GM23248 (cell line): Measurements from ENCODE around the gene AGPAT3. TPM values are rescaled to one million over a fixed set of nuclear protein-coding genes. Genes with fewer than 3 reads are reported as not detected.
A peak's percentile ranks its signal among the peaks of the same experiment; 100 is the strongest.

ENCODE experiments used
- DNase-seq: peaks from one replicate; pipeline ENCODE4 v3.0.0-alpha.2; 2015
- H2AFZ ChIP-seq: fragments of 200-600 bp; sonication (generic); 2 replicates; pipeline ENCODE4 v1.6.1; 2016; ENCODE audit warnings: antibody characterized with exemption
- H3F3A ChIP-seq: fragments of 200-600 bp; sonication (generic); 2 replicates; pipeline ENCODE4 v1.6.1; 2016; ENCODE audit warnings: mild to moderate bottlenecking, antibody characterized with exemption, mixed run types; ENCODE audit not compliant: insufficient read depth
- H3K27ac ChIP-seq: fragments of 200-600 bp; sonication (generic); 2 replicates; pipeline ENCODE4 v1.5.1; 2016; ENCODE audit warnings: mild to moderate bottlenecking
- H3K27me3 ChIP-seq: fragments of 200-600 bp; sonication (generic); replicated peaks from 2 replicates; pipeline ENCODE4 v1.6.1; 2016; ENCODE audit warnings: mild to moderate bottlenecking; ENCODE audit not compliant: insufficient read depth
- H3K36me3 ChIP-seq: fragments of 200-600 bp; sonication (generic); 2 replicates; pipeline ENCODE4 v1.6.1; 2016; ENCODE audit warnings: low read depth, mild to moderate bottlenecking
- H3K4me1 ChIP-seq: fragments of 200-600 bp; sonication (generic); 2 replicates; pipeline ENCODE4 v1.6.1; 2016; ENCODE audit warnings: mild to moderate bottlenecking; ENCODE audit not compliant: insufficient read depth
- H3K4me2 ChIP-seq: fragments of 200-600 bp; sonication (generic); one replicate; pipeline ENCODE4 v1.6.1; 2016; ENCODE audit warnings: mild to moderate bottlenecking; ENCODE audit not compliant: unreplicated experiment
- H3K4me3 ChIP-seq: fragments of 200-600 bp; sonication (generic); 2 replicates; pipeline ENCODE4 v1.5.1; 2016; ENCODE audit warnings: mild to moderate bottlenecking
- H3K79me2 ChIP-seq: fragments of 200-600 bp; sonication (generic); 2 replicates; pipeline ENCODE4 v1.6.1; 2016; ENCODE audit warnings: mild to moderate bottlenecking; ENCODE audit not compliant: insufficient read depth
- H3K9ac ChIP-seq: fragments of 200-600 bp; sonication (generic); 2 replicates; pipeline ENCODE4 v1.6.1; 2016; ENCODE audit warnings: mild to moderate bottlenecking
- H3K9me2 ChIP-seq: fragments of 200-600 bp; sonication (generic); 2 replicates; pipeline ENCODE4 v1.6.1; 2016; ENCODE audit warnings: mixed run types, mild to moderate bottlenecking, moderate library complexity; ENCODE audit not compliant: insufficient read depth
- H3K9me3 ChIP-seq: fragments of 200-600 bp; sonication (generic); one replicate; pipeline ENCODE4 v1.6.1; 2017; ENCODE audit warnings: low read depth
- H4K20me1 ChIP-seq: fragments of 200-600 bp; sonication (generic); 2 replicates; pipeline ENCODE4 v1.6.0; 2016; ENCODE audit not compliant: insufficient read depth
- EZH2 ChIP-seq: fragments of 200-600 bp; sonication (generic); IDR thresholded peaks from 2 replicates; pipeline ENCODE4 v1.6.1; 2018; ENCODE audit warnings: antibody characterized with exemption, mild to moderate bottlenecking; ENCODE audit not compliant: insufficient read depth, poor library complexity, severe bottlenecking
- EZH2phosphoT487 ChIP-seq: fragments of 200-600 bp; sonication (generic); IDR thresholded peaks from 2 replicates; pipeline ENCODE4 v1.6.1; 2018; ENCODE audit warnings: antibody characterized with exemption, moderate library complexity, mild to moderate bottlenecking, low read depth; ENCODE audit not compliant: insufficient read depth
- WGBS, 2 experiments: methylation state at CpG; one replicate each; pipeline ENCODE4 v1.1.6; 2015 to 2017; ENCODE audit warnings: low lambda C conversion rate in 2 of 2, low coverage in 1 of 2; ENCODE audit errors: missing lambda C conversion rate in 2 of 2; 5-methylcytosine and 5-hydroxymethylcytosine counted together
- in situ Hi-C: fragments of 300-500 bp; cut with MboI; formaldehyde crosslinking; loops from 2 replicates; pipeline ENCODE4 v1.15.0; 2020
- polyA plus RNA-seq: library from polyadenylated mRNA; unstranded; fragments of >200 nt; fragmentation: Nextera tagmentation; extraction: Ambion mirVana; gene quantifications from 2 replicates; pipeline ENCODE4 v1.2.1, GENCODE V29; 2016
- total RNA-seq: library from RNA; depleted of rRNA; stranded (reverse); fragments of >200 nt; shearing (Covaris generic); gene quantifications from 2 replicates; pipeline ENCODE4 v1.2.3, GENCODE V29; 2014

Gene AGPAT3
- total and polyA plus RNA-seq, 2 experiments from 2014 or later, result 12.3 to 29.3 TPM

DNA sequence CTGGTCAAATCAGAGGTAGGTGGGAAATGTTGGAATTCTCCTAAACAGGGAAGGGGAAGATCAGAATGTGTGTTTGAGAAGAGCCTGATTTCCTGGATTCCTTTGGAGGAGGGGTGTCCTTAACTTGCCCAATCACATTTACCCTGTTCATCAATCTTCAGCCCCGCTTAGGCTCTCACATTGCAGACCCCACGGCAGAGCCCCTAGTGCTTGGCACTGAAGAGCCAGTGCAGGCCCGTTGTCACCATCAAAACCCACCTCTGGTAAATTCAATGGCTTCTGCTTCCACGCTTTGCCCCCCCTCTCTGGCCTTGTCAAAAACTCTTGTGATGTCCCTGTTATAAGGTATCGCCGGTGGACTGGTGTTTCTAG lies 2.3 kb downstream of the AGPAT3 start:
- no peak for TF ChIP-seq EZH2
- no peak for TF ChIP-seq EZH2phosphoT487
- Histone ChIP-seq H3K27me3 (peaks cover 4% of the 10 kb centered on the region; the same call in 1 of the 2 replicates), H3K79me2 (peaks cover 68% of the 10 kb centered on the region)

DNA sequence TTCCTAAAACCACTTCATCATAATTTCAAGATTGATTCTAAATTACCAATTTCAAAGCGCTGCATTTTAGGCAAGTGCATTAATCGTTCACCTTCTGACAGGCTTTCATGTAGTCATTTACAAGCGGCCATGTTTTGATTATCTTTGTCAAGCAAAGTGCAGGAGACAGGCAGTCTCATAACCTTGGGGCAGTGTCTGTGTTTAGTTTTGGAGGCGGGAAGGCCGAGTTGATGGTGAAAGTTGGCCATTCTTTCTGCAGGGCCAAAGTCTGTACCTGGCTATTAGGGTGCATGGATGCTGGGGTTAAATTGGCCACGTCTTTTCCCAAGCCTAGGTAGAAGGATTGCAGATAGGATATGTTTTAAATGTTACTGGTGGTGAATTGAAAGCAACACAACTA lies 2.9 kb downstream of the AGPAT3 start:
- H3F3A ChIP-seq, result 0 out of 2 replicates have a peak, but pooled peaks cover 6% of the 10 kb centered on the region
- in situ Hi-C loops, result loop anchor here (10.0 kb wide), 1 partner anchor 57 kb away; no protein-coding TSS in a partner anchor
- H3K36me3 ChIP-seq, result no peaks in the 10 kb centered on the region
- no peak overlapping the region for H3K9ac ChIP-seq
- H2AFZ ChIP-seq, result no peak overlapping the region
- no peak overlapping the region for H3K27ac ChIP-seq
- no peaks in the 10 kb centered on the region for H3K9me2 ChIP-seq
- peaks cover 4% of the 10 kb centered on the region; the same call in 1 of the 2 replicates for H3K27me3 ChIP-seq
- no peak overlapping the region for H3K4me3 ChIP-seq
- H4K20me1 ChIP-seq, result 0 out of 2 replicates have a peak, but pooled peaks cover 4% of the 10 kb centered on the region
- H3K4me1 ChIP-seq, result peaks cover 4% of the 10 kb centered on the region; the same call in 1 of the 2 replicates
- H3K79me2 ChIP-seq, result peaks cover 74% of the 10 kb centered on the region
- TF ChIP-seq EZH2 (no peak), EZH2phosphoT487 (no peak)
- no peak overlapping the region for H3K4me2 ChIP-seq
- no peaks in the 10 kb centered on the region for H3K9me3 ChIP-seq
- DNase-seq, result no peak
- WGBS, 2 experiments, result 97 to 99% methylated on average over 6 of the region's 6 CpGs

More for the DNA sequence above, 2.3 kb downstream of the AGPAT3 start:
- H3K4me3 ChIP-seq, result no peak overlapping the region
- 0 out of 2 replicates have a peak, but pooled peaks cover 4% of the 10 kb centered on the region for H4K20me1 ChIP-seq
- H3K9me2 ChIP-seq, result no peaks in the 10 kb centered on the region
- in situ Hi-C loops, result loop anchor here (10.0 kb wide), 1 partner anchor 57 kb away; no protein-coding TSS in a partner anchor
- 0 out of 2 replicates have a peak, but pooled peaks cover 6% of the 10 kb centered on the region for H3F3A ChIP-seq
- no peak overlapping the region for H3K4me2 ChIP-seq
- H3K9me3 ChIP-seq, result no peaks in the 10 kb centered on the region
- no peak overlapping the region for H3K27ac ChIP-seq
- peaks cover 4% of the 10 kb centered on the region; the same call in 1 of the 2 replicates for H3K4me1 ChIP-seq
- no peak overlapping the region for H2AFZ ChIP-seq
- WGBS, 2 experiments, result 79 to 87% methylated on average over 5 to 6 of the region's 6 CpGs
- H3K9ac ChIP-seq, result no peak overlapping the region
- no peak for DNase-seq
- H3K36me3 ChIP-seq, result no peaks in the 10 kb centered on the region

DNA sequence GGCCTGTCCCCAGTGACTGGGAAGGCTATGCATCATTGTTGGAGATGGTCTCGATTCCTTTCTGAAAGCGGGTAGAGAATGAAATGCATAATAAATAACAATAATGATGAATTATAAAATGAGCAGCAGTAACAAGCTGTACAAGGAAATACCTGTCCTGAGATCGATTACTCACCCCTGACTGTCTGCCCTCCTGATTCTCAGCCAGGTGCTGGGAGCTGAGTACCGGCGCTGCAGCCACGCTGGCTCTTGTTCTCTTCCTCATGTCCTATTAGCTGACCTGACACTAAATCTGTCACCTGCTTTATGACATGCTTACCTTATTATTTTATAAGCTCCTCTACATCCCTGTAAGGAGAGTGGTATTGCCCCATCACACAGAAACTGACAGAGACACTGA lies 3.4 kb downstream of the AGPAT3 start:
- no peak for DNase-seq
- peaks cover 4% of the 10 kb centered on the region; the same call in 1 of the 2 replicates for H3K4me1 ChIP-seq
- no peak overlapping the region for H3K27ac ChIP-seq
- H3K9ac ChIP-seq, result no peak overlapping the region
- 0 out of 2 replicates have a peak, but pooled peaks cover 3% of the 10 kb centered on the region for H3F3A ChIP-seq
- no peaks in the 10 kb centered on the region for H3K9me3 ChIP-seq
- no peak overlapping the region for H3K4me3 ChIP-seq
- no peak overlapping the region for H3K4me2 ChIP-seq
- 0 out of 2 replicates have a peak, but pooled peaks cover 1% of the 10 kb centered on the region for H3K27me3 ChIP-seq
- no peaks in the 10 kb centered on the region for H3K9me2 ChIP-seq
- H2AFZ ChIP-seq, result no peak overlapping the region
- peaks cover 79% of the 10 kb centered on the region for H3K79me2 ChIP-seq
- H4K20me1 ChIP-seq, result 0 out of 2 replicates have a peak, but pooled peaks cover 4% of the 10 kb centered on the region
- no peak for TF ChIP-seq EZH2
- no peak for TF ChIP-seq EZH2phosphoT487
- in situ Hi-C loops, result loop anchor here (10.0 kb wide), 1 partner anchor 56 kb away; no protein-coding TSS in a partner anchor
- WGBS, 2 experiments, result 95 to 99% methylated on average over 6 of the region's 6 CpGs
- H3K36me3 ChIP-seq, result no peaks in the 10 kb centered on the region

DNA sequence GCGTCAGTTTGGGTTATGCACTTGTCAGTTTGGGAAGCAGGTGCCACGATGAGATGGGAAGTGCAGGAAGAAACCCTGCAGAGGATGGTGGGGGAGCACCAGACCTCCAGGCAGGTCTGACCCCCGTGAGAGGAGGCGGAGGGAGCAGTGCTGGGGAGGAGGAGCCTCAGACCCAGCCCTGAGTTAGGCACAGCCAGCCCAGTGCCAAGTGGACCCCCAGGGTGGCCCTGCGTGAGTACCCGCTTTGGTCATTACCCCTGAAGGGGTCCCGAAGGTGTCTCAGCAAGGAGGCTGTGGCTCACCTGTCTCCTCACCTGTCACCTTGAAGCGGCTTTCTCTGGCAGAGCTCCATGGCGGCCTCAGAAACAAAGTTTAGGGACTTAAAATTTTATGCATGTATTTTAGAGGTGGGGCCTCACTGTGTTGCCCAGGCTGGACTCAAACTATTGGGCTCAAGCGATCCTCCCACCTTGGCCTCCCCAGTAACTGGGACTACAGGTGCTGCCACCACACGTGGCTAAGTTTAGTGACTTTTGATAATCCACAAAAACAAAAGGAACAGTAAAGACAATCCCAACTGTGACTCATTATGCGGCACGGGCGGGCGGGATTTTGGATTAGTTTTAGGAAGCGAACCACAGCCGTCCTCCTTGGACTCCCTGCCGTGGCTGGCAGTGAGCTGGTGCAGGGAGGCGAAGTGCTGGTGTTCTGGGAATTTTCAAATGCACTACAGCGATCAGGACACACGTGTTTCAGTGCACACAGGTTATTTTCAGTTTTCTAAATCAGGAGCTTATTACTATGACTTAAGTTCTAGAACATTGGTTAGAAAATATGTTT lies 4.7 kb downstream of the AGPAT3 start:
- H3K4me2 ChIP-seq, result no peak overlapping the region
- in situ Hi-C loops, result loop anchor here (10.0 kb wide), 1 partner anchor 55 kb away; no protein-coding TSS in a partner anchor
- H3K27ac ChIP-seq, result no peak overlapping the region
- H3K27me3 ChIP-seq, result no peaks in the 10 kb centered on the region
- H3K4me3 ChIP-seq, result no peak overlapping the region
- H3K9me3 ChIP-seq, result no peaks in the 10 kb centered on the region
- peaks cover 4% of the 10 kb centered on the region; the same call in 1 of the 2 replicates for H3K4me1 ChIP-seq
- WGBS, 2 experiments, result 55 to 56% methylated on average over 21 of the region's 21 CpGs
- no peak overlapping the region for H2AFZ ChIP-seq
- H3K9ac ChIP-seq, result no peak overlapping the region
- TF ChIP-seq EZH2 (no peak), EZH2phosphoT487 (no peak)
- no peaks in the 10 kb centered on the region for H3K36me3 ChIP-seq
- peaks cover 91% of the 10 kb centered on the region for H3K79me2 ChIP-seq
- H3K9me2 ChIP-seq, result no peaks in the 10 kb centered on the region
- H4K20me1 ChIP-seq, result 0 out of 2 replicates have a peak, but pooled peaks cover 4% of the 10 kb centered on the region
- no peaks in the 10 kb centered on the region for H3F3A ChIP-seq
- peak; percentile 44 for DNase-seq
